ENCODE data around the gene TET2.

The TET2 gene

GRCh38 chr4:105140684-105141490 lies 5.8 kb upstream of the TET2 start:
- DNase-seq: peak; percentile 11 to 23

DNA sequence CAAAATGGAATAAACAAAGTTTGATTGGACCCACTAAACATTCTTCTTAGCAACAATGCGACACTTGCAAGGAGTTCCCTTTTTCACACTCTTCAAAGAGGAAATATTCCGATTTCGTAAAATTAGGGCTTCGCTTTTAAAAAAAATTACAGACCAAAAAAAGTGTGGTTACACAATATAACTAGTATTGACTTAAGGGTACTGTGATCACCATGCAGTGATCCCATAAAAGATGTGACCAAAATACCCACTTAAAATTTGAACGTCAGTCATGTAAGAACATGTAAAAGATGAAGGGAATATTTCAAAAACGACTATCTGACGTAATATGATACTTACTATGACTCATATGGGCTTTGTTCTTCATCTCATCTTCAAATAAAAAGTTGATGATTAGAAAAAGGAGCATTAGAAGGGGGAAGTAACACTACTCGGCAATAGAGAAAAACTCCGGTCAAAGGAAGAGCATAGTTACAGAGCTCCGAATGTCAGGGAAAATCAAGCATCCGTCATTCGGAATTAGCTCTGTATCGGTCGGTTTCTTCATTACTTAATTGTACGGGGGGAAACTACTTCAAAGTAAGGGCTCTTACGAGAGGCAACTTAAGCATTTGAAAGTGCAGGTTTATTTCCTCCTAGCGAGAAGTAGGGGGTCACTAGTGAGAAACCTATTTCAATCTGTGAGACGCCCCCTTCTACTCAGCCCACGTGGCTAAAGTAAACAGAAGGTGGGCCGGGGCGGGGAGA lies 1.3 kb upstream of the TET2 start:
- peak in 1 of 2 donors; percentile 5 for DNase-seq

- DNase-seq: peak; percentile 27 to 28
Measured at GRCh38 chr4:105145903-105146275, 787 bp upstream of the TET2 start.

DNA sequence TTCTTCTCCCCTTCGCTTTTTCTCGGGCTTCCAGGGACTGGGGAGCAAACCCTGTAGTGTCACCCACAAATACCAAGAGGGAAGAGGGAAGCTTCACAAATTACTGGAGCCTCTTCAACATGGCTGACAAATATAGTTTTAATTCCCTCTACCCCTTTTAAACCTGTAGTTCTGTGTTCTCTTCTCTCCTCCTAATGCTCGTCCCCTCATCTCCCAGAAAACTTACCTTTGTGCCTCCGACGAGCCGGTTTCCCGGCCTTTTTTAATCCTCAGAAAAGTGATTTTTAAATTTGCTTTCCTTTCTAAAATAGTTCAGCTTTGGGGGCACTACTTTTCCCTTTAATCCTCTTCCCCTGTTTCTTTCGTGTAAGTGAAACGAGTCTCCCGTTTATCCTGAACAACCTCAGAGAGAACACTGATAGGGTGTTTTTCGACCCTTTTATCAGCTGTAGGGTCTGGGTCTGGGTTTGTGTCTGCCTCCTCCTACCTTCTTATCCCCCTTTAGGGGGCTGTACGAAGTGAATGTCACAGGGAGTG lies 408 bp downstream of the TET2 start:
- DNase-seq: no peak

DNA sequence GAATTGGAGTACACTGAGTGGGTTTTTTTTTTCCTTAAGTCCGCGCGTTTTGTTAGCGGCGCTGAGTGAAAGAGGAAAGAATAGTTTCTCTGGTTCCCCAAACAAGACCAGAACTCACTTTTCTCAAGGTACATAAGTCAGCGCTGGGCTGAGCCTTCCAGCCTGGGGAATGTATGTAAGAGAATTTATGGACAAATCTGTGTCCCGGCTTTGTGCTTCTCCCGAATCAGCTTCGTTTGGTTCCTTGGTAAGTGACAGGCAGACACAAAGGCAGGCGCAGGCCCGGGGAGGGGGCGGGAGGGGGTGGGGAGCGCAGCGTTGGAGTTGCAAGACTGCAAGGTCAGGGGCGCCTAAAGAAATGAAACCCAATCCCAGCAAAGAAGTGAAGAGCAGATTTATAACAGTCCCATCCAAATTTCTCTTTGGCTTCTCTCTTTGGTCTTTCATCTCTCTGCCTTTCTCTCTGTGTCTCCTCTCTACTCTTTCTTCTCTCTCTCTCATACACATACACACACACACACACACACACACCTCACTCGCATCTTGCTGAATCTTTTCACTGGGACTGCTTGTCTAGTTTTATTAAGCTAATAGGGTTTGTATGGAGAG lies 981 bp downstream of the TET2 start:
- DNase-seq: peak; percentile 18 to 22

- no peak for DNase-seq
Measured at GRCh38 chr4:105148356-105148755, 1.7 kb downstream of the TET2 start.

- DNase-seq: no peak
Measured at GRCh38 chr4:105148776-105149175, 2.1 kb downstream of the TET2 start.

- no peak for DNase-seq
Measured at GRCh38 chr4:105149771-105150170, 3.1 kb downstream of the TET2 start.

- no peak for DNase-seq
Measured at GRCh38 chr4:105150503-105150902, 3.8 kb downstream of the TET2 start.

GRCh38 chr4:105153749-105154148 lies 7.1 kb downstream of the TET2 start:
- no peak for DNase-seq

GRCh38 chr4:105154576-105154975 lies 7.9 kb downstream of the TET2 start:
- no peak for DNase-seq

GRCh38 chr4:105155426-105155825 lies 8.8 kb downstream of the TET2 start:
- DNase-seq: no peak

GRCh38 chr4:105158837-105159236 lies 12.2 kb downstream of the TET2 start:
- DNase-seq: no peak

DNA sequence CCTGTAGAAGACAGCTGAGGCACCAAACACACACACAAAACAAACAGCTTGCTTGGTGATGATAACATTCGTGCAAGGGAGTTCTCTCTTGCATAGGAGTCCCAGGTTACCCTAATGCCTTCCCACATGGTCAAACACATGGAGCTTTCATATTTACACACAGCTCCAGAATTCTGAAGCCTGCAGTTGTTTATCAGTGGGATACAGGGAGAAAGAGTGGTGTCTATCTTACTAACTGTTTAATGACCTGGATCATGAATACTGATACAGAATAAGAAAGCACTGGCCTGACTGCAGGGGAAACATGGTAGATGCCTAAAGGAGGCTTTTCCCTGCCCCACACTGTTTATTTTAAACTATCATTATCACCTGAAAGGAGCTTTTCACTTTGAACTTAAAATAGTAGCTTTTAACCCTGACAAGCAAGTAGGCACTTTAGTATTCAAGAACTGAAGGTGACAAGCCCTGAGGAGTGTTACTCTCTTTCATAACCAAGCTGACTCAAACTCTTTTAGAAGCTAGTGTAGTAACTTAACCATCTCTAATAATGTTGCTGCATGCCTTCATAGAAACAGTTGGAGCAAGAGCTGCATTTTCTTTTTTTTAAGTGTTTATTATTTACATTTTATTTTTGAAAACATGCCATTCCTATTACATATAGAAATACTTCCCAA lies 15.6 kb downstream of the TET2 start:
- DNase-seq: no peak

- DNase-seq: no peak
Measured at GRCh38 chr4:105164548-105164947, 17.9 kb downstream of the TET2 start.

DNA sequence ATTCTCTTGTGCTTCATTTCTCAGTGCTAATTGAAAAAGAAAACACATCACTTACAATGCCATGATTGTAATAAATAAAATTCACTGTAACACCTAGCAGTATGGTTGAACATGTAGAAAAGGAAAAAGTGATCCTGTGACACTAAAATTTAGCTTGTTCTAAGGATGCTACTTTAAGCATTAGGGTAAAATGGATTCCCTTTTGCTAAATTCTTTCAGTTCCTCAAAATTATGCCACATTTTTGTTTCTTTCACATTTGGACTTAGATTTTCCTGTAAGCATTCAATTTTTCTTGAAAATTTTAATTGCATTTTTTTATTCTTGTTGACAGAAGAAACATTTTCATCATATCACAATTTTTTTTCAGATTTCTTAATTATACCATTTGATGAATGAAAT lies 19.4 kb downstream of the TET2 start:
- DNase-seq: no peak

- DNase-seq: no peak
Measured at GRCh38 chr4:105170711-105171110, 24.0 kb downstream of the TET2 start.

DNA sequence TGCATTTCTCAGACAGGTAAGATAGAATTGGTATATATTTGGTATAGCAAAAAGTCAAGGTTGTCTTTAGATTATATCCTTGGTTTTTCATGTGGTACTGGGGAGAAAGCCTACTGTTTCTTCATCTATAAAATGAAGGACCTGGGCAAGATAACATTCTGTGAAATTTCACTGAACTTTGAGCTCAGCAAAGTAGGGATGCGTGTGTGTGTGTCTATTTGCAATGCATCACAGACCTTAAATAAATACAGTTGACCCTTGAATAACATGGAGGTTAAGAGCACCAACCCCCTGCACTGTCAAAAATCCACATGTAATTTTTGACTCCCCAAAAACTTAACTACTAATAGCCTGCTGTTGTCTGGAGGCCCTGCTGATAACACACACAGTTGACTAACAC lies 25.2 kb downstream of the TET2 start:
- no peak for DNase-seq

DNA sequence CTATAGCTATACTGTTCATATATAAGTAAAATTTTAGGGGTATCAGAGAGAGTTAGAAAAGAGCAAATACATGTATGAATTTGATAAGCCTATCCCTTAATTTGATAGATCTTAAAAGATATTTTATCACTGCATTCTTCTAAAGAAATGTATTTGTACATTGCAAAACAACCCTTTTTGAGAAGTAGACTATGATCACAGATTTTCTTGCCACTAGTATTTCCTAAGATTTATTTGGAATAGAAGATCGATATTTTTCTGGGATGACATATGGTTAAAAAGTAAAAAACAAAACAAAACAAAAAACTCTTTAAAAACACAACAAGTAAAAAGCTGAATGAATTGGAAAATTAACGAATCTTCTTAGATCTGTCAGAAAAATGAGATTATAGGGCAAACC lies 27.4 kb downstream of the TET2 start:
- no peak for DNase-seq

DNA sequence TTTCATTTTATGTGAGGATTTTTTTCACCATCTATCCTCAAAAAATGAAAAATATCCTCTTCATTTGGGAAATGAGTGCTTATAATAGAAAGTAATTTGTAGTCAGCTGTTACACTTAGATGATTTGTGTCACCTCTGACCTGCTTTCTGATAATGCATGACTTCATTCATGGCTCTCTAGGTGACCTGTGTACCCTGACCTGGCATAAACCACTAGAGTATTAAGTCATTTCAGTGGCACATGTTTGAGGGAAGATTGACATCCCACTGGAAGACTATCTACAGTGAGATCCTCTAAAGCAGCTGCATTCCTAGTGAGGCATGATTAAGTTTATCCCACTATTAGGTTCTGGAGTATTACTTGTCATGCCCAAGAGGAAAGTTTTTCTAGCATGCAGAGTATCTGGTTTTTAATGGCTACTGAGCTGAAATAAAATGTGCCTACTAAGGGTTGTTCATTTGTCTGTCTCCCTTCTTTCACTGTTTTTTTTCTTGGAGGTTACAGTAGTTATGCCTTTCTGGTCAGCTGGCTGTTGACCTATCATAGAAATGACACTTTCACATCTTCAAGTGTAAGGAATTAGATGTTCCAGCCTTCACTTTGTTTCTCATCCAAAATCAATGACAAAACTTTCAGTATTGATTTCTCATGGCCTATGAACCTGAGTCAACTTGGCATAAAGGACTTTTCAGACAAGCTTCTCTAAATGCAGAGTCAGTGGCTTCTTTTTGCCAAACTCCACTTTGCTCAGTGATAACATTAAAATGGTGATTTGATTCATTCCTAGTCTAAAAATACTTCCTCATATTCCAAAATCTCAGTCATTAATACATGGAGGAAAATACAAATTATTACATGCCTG lies 33.1 kb downstream of the TET2 start:
- DNase-seq: no peak

GRCh38 chr4:105181259-105181658 lies 34.6 kb downstream of the TET2 start:
- DNase-seq: no peak

GRCh38 chr4:105182211-105182610 lies 35.5 kb downstream of the TET2 start:
- DNase-seq: no peak

All from stimulated activated CD4-positive, alpha-beta T cell treated with anti-CD3 and anti-CD28 coated beads, Interleukin-2, amount 100 ng/mL, for 48 hours (primary cell).